H1 (cell line): ENCODE results near the gene RTCB. TPM values are rescaled to one million over a fixed set of nuclear protein-coding genes. Genes with fewer than 3 reads are reported as not detected.

Source experiments
- CTCF ChIA-PET: fragments of 300-600 bp; sonication (Branson Sonifier 250); formaldehyde crosslinking; loops from one replicate; lab custom pipeline; 2021; ENCODE audit not compliant: partially characterized antibody; lab: Charles Lee
- POLR2A ChIA-PET: fragments of 300-600 bp; sonication (Branson Sonifier 250); formaldehyde crosslinking; loops from one replicate; lab custom pipeline; 2021; ENCODE audit warnings: inconsistent platforms; ENCODE audit not compliant: partially characterized antibody; lab: Charles Lee
- DNase-seq, 2 experiments: peaks; one replicate each; pipeline versions ENCODE4 v3.0.0 to v3.0.0-alpha.2; 2010 to 2022; ENCODE audit warnings: low spot score in 2 of 2, low read depth in 1 of 2, mixed read lengths in 1 of 2
- FAIRE-seq: peaks from 2 replicates; lab custom pipeline; 2011; peaks lifted over from hg19 to GRCh38; lab: Jason Lieb, UNC
- H2AFZ ChIP-seq: 2 replicates; pipeline ENCODE4 v1.8.1; 2012; ENCODE audit warnings: low read length, inconsistent platforms
- H2AK5ac ChIP-seq: 2 replicates; pipeline ENCODE4 v1.6.1; 2013; ENCODE audit warnings: low read depth, low read length
- H2BK120ac ChIP-seq: replicated peaks from 2 replicates; pipeline ENCODE3; 2013; ENCODE audit warnings: low read depth, low read length, inconsistent platforms
- H2BK12ac ChIP-seq: 2 replicates; pipeline ENCODE4 v1.6.1; 2013; ENCODE audit warnings: low read depth, low read length
- H2BK15ac ChIP-seq: 2 replicates; pipeline ENCODE4 v1.6.1; 2013; ENCODE audit warnings: low read length
- H2BK20ac ChIP-seq: 2 replicates; pipeline ENCODE4 v1.6.1; 2013; ENCODE audit warnings: low read length
- H2BK5ac ChIP-seq: 2 replicates; pipeline ENCODE4 v1.6.1; 2013; ENCODE audit warnings: low read depth, low read length
- H3K14ac ChIP-seq: 2 replicates; pipeline ENCODE4 v1.6.1; 2013; ENCODE audit warnings: inconsistent platforms; ENCODE audit not compliant: insufficient read length
- H3K18ac ChIP-seq: 2 replicates; pipeline ENCODE4 v1.6.1; 2013; ENCODE audit warnings: low read length; ENCODE audit errors: extremely low read depth
- H3K23ac ChIP-seq: 2 replicates; pipeline ENCODE4 v1.6.1; 2013; ENCODE audit warnings: inconsistent platforms; ENCODE audit not compliant: insufficient read length
- H3K23me2 ChIP-seq: 2 replicates; pipeline ENCODE4 v1.6.1; 2013; ENCODE audit warnings: low read depth, low read length
- H3K27ac ChIP-seq: 2 replicates; pipeline ENCODE4 v1.6.1; 2011; ENCODE audit warnings: low read depth, low read length, inconsistent platforms
- H3K27me3 ChIP-seq, 4 experiments: replicated peaks in 1 of 4; 1 replicate in 1 of 4; 2 replicates in 3 of 4; pipeline versions ENCODE4 v1.6.1 to v1.8.1; 2011 to 2013; ENCODE audit warnings: low read length in 3 of 4, mild to moderate bottlenecking in 3 of 4, inconsistent platforms in 2 of 4, mixed read lengths in 2 of 4, moderate library complexity in 1 of 4; ENCODE audit not compliant: control insufficient read depth in 3 of 4, insufficient read depth in 3 of 4; ENCODE audit errors: extremely low read depth in 1 of 4
- H3K36me3 ChIP-seq, 4 experiments: 2 replicates each; pipeline versions ENCODE4 v1.6.1 to v1.8.1; 2011 to 2013; ENCODE audit warnings: mild to moderate bottlenecking in 4 of 4, low read length in 3 of 4, moderate library complexity in 2 of 4, control low read depth in 1 of 4, inconsistent platforms in 1 of 4; ENCODE audit not compliant: insufficient read depth in 4 of 4, control insufficient read depth in 2 of 4
- H3K4ac ChIP-seq: replicated peaks from 2 replicates; pipeline ENCODE3; 2013; ENCODE audit warnings: low read length, low read depth, mixed read lengths, inconsistent platforms; ENCODE audit not compliant: insufficient read length
- H3K4me1 ChIP-seq, 4 experiments: replicated peaks in 1 of 4; 1 replicate in 1 of 4; 2 replicates in 3 of 4; pipeline versions ENCODE4 v1.6.1 to v1.8.1; 2011 to 2013; ENCODE audit warnings: low read length in 3 of 4, inconsistent platforms in 2 of 4, mixed read lengths in 1 of 4; ENCODE audit not compliant: insufficient read depth in 4 of 4, control insufficient read depth in 3 of 4
- H3K4me2 ChIP-seq, 2 experiments: 2 replicates each; pipeline versions ENCODE4 v1.6.1 to v1.8.1; 2011 to 2013; ENCODE audit warnings: low read depth in 2 of 2, low read length in 2 of 2, control low read depth in 1 of 2, inconsistent platforms in 1 of 2, mild to moderate bottlenecking in 1 of 2; ENCODE audit not compliant: insufficient read depth in 1 of 2
- H3K4me3 ChIP-seq, 4 experiments: fragments of 200-600, 300-600 bp in 1 of 4; sonication (generic), shearing (Covaris generic), sonication (Bioruptor Twin) in 1 of 4; 2 replicates each; pipeline versions ENCODE4 v1.5.1 to v1.8.1; 2011 to 2016; ENCODE audit warnings: low read length in 4 of 4, low read depth in 3 of 4, control low read depth in 2 of 4, inconsistent platforms in 2 of 4, mild to moderate bottlenecking in 2 of 4, mixed read lengths in 1 of 4, moderate library complexity in 1 of 4; ENCODE audit not compliant: insufficient read depth in 2 of 4; ENCODE audit errors: extremely low read depth in 1 of 4
- H3K56ac ChIP-seq: replicated peaks from 2 replicates; pipeline ENCODE3; 2013; ENCODE audit warnings: low read depth, mild to moderate bottlenecking, mixed read lengths, low read length, inconsistent platforms; ENCODE audit not compliant: insufficient read length
- H3K79me1 ChIP-seq: 2 replicates; pipeline ENCODE4 v1.6.1; 2013; ENCODE audit warnings: low read depth, low read length, control low read depth
- H3K79me2 ChIP-seq, 2 experiments: 2 replicates each; pipeline versions ENCODE4 v1.6.1 to v1.8.1; 2012 to 2013; ENCODE audit warnings: low read length in 2 of 2, mild to moderate bottlenecking in 2 of 2, inconsistent platforms in 1 of 2; ENCODE audit not compliant: insufficient read depth in 2 of 2, control insufficient read depth in 1 of 2
- H3K9ac ChIP-seq, 4 experiments: replicated peaks in 1 of 4; 1 replicate in 1 of 4; 2 replicates in 3 of 4; pipeline versions ENCODE4 v1.6.1 to v1.8.1; 2011 to 2013; ENCODE audit warnings: low read depth in 3 of 4, low read length in 3 of 4, control low read depth in 2 of 4, mild to moderate bottlenecking in 2 of 4, moderate library complexity in 2 of 4, inconsistent platforms in 1 of 4; ENCODE audit errors: extremely low read depth in 1 of 4
- H3K9me3 ChIP-seq, 2 experiments: 2 replicates each; pipeline versions ENCODE4 v1.6.1 to v1.8.1; 2012 to 2013; ENCODE audit warnings: mild to moderate bottlenecking in 2 of 2, moderate library complexity in 2 of 2, control low read depth in 1 of 2, inconsistent platforms in 1 of 2, low read depth in 1 of 2, low read length in 1 of 2, mixed read lengths in 1 of 2; ENCODE audit not compliant: insufficient read depth in 2 of 2
- H4K20me1 ChIP-seq, 2 experiments: replicated peaks in 1 of 2; 2 replicates each; pipeline versions ENCODE3 to v1.8.1; 2011 to 2013; ENCODE audit warnings: inconsistent platforms in 2 of 2, low read length in 2 of 2, mild to moderate bottlenecking in 1 of 2; ENCODE audit not compliant: insufficient read depth in 2 of 2, control insufficient read depth in 1 of 2
- H4K5ac ChIP-seq: 2 replicates; pipeline ENCODE4 v1.6.1; 2013; ENCODE audit warnings: low read length, low read depth, mixed read lengths, inconsistent platforms; ENCODE audit not compliant: insufficient read length
- H4K8ac ChIP-seq: 2 replicates; pipeline ENCODE4 v1.8.0; 2013; ENCODE audit warnings: mild to moderate bottlenecking, moderate library complexity, low read length, inconsistent platforms; ENCODE audit not compliant: insufficient read depth; ENCODE audit errors: extremely low read depth
- H4K91ac ChIP-seq: replicated peaks from 2 replicates; pipeline ENCODE3; 2013; ENCODE audit warnings: low read length, mixed read lengths, inconsistent platforms; ENCODE audit not compliant: insufficient read length
- CTCF ChIP-seq, 3 experiments: IDR thresholded peaks; 1 replicate in 2 of 3; 2 replicates in 1 of 3; pipeline versions ENCODE4 v1.5.1 to v1.6.1; 2011; ENCODE audit warnings: low read length in 3 of 3, mild to moderate bottlenecking in 3 of 3, inconsistent platforms in 2 of 3, low read depth in 1 of 3, moderate library complexity in 1 of 3; ENCODE audit not compliant: insufficient read depth in 1 of 3; ENCODE audit errors: control extremely low read depth in 1 of 3
- RAD21 ChIP-seq, 2 experiments: IDR thresholded peaks in 1 of 2; conservative IDR thresholded peaks in 1 of 2; 2 replicates each; pipeline ENCODE4 v1.6.1; 2011; ENCODE audit warnings: low read depth in 2 of 2, low read length in 2 of 2, improper control_type of control experiment in 1 of 2, inconsistent platforms in 1 of 2, mild to moderate bottlenecking in 1 of 2, moderate library complexity in 1 of 2
- RBBP5 ChIP-seq: IDR thresholded peaks from 2 replicates; pipeline ENCODE4 v1.7.1; 2012; ENCODE audit warnings: low read depth, mild to moderate bottlenecking, inconsistent platforms, low read length, moderate library complexity, borderline replicate concordance
- WGBS, 2 experiments: shearing (Covaris generic) in 1 of 2; methylation state at CpG; one replicate each; pipeline versions ENCODE4 v1.1.6 to v1.1.7; 2013 to 2015; ENCODE audit warnings: low lambda C conversion rate in 2 of 2, mixed read lengths in 2 of 2, inconsistent platforms in 1 of 2, low coverage in 1 of 2, missing lambda C conversion rate in 1 of 2; ENCODE audit not compliant: insufficient replicate concordance in 2 of 2, insufficient coverage in 1 of 2, insufficient read length in 1 of 2; ENCODE audit errors: extremely low coverage in 1 of 2, missing lambda C conversion rate in 1 of 2; 5-methylcytosine and 5-hydroxymethylcytosine counted together
- polyA plus RNA-seq, 7 experiments: library from polyadenylated mRNA; depleted of rRNA in 3 of 7; stranded (reverse) in 5 of 7; unstranded in 2 of 7; fragments of >200 nt in 5 of 7; fragments of 200-250 nt in 2 of 7; gene quantifications; 1 replicate in 5 of 7; 2 replicates in 1 of 7; 4 replicates in 1 of 7; pipeline versions ENCODE4 v1.2.1 to v1.2.3, GENCODE V29; 2011 to 2013; ENCODE audit warnings: missing spikeins in 2 of 7, mixed read lengths in 2 of 7
- total RNA-seq: library from RNA; stranded (reverse); fragmentation: NEBNext Ultra II Directional; extraction: Animal tissue kit (Norgen Biotek cat#: 25700); gene quantifications from 2 replicates; pipeline ENCODE4 v1.2.1, GENCODE V29; 2021

RTCB gene
- total and polyA plus RNA-seq, 2 of the 8 experiments (the other 6 are each of a cell fraction or from before 2014, with no cell fraction given), result 104 to 114 TPM

GRCh38 chr22:32355760-32356159, 56.3 kb downstream of the RTCB start:
- Histone ChIP-seq H3K4ac (no peak overlapping the region), H2BK15ac (no peak overlapping the region), H4K5ac (no peak overlapping the region), H3K56ac (no peak overlapping the region), H2AFZ (peak overlapping the region; percentile 27; the same call in 1 of the 2 replicates), H4K91ac (peak overlapping the region; percentile 88), H3K18ac (peak overlapping the region; percentile 71; the same call in 1 of the 2 replicates), H2AK5ac (no peak overlapping the region), H3K79me2 (no peaks in the 10 kb centered on the region), H2BK5ac (peak overlapping the region; percentile 83; the same call in 1 of the 2 replicates), H3K23ac (no peak overlapping the region), H2BK20ac (peak overlapping the region; percentile 66; the same call in 1 of the 2 replicates), H3K9me3 (no peaks in the 10 kb centered on the region), H2BK120ac (no peak overlapping the region), H3K4me1 (peaks cover 0 to 9% (median 1%) of the 10 kb centered on the region in 4 experiments; a peak in 4 of 7 replicates), H2BK12ac (0 out of 2 replicates have a peak overlapping the region, but pooled peaks have one; percentile 75), H3K79me1 (no peaks in the 10 kb centered on the region), H3K9ac (no peak overlapping the region), H4K8ac (no peak overlapping the region), H3K36me3 (no peaks in the 10 kb centered on the region), H3K4me3 (no peak overlapping the region), H3K14ac (no peak overlapping the region), H3K27me3 (no peaks in the 10 kb centered on the region), H3K4me2 (no peak overlapping the region), H4K20me1 (no peaks in the 10 kb centered on the region), H3K23me2 (no peaks in the 10 kb centered on the region), H3K27ac (no peak overlapping the region)
- 78% methylated on average over 2 of the region's 3 CpGs; no CpG with 5 or more reads in 1 of the 2 experiments for WGBS, 2 experiments
- TF ChIP-seq RBBP5, result no peak
- TF ChIP-seq RAD21 (IDR thresholded peaks at IDR 0.05 in 1 of 2, conservative IDR thresholded peaks at IDR 0.05 in 1 of 2; ENCODE audit: low read depth in 2 of 2, low read length in 2 of 2), result peak; percentile 34 to 48
- peak in 1 of 3 experiments; percentile 32; a peak in 1 of 4 replicates for TF ChIP-seq CTCF (IDR thresholded peaks at IDR 0.05; ENCODE audit: control extremely low read depth in 1 of 3, insufficient read depth in 1 of 3, low read depth in 1 of 3, low read length in 3 of 3)
- FAIRE-seq, result no peak
- ChIA-PET CTCF (interaction anchor here (0.7 to 1.6 kb wide), 3 partner anchors 16 to 90 kb away, joined by 3 to 9 read pairs (median 4); no protein-coding TSS in a partner anchor), POLR2A (interaction anchor here (0.8 to 2.2 kb wide), 4 partner anchors 12 to 45 kb away, joined by 3 to 11 read pairs (median 5); no protein-coding TSS in a partner anchor)
- no peak for DNase-seq
